Neural progenitor cell (in vitro differentiated cells): ENCODE results near the gene RBM8A.

ENCODE experiments used
- CTCF ChIP-seq: fragments of 200-600 bp; sonication (generic); IDR thresholded peaks from 2 replicates; pipeline ENCODE4 v1.5.1; 2017; ENCODE audit warnings: antibody characterized with exemption, mild to moderate bottlenecking
- EZH2phosphoT487 ChIP-seq: fragments of 200-600 bp; sonication (generic); IDR thresholded peaks from 2 replicates; pipeline ENCODE4 v1.6.1; 2017; ENCODE audit warnings: antibody characterized with exemption

- TF ChIP-seq EZH2phosphoT487 (no peak), CTCF (no peak)
These were observed 10.2 kb upstream of the RBM8A start for GRCh38 chr1:145937436-145937835.
